A673 (cell line): ENCODE data around the gene OPTC. TPM values are rescaled to one million over a fixed set of nuclear protein-coding genes. Genes with fewer than 3 reads are reported as not detected.

ENCODE experiments used
- BruUV-seq: library from RNA; stranded (reverse); fragments of 400-500 nt; replicated peaks from 2 replicates; lab custom pipeline; 2021; lab: Mats Ljungman, UMichigan
- CTCF ChIA-PET: fragments of 300-600 bp; sonication (Branson Sonifier 250); formaldehyde crosslinking; loops from one replicate; lab custom pipeline; 2022; ENCODE audit warnings: antibody characterized with exemption; lab: Charles Lee
- POLR2A ChIA-PET: fragments of 300-600 bp; sonication (Branson Sonifier 250); formaldehyde crosslinking; loops from one replicate; lab custom pipeline; 2022; ENCODE audit warnings: antibody characterized with exemption; ENCODE audit not compliant: low non-redundant PET; lab: Charles Lee
- DNase-seq: peaks from one replicate; pipeline ENCODE4 v3.0.0-alpha.2; 2015; ENCODE audit warnings: low spot score
- H3K27ac ChIP-seq: fragments of 200-600 bp; sonication (generic); 2 replicates; pipeline ENCODE4 v1.5.1; 2016; ENCODE audit warnings: mixed run types, low read depth, mild to moderate bottlenecking, mixed read lengths, antibody characterized with exemption, low read length; ENCODE audit not compliant: poor library complexity, severe bottlenecking
- H3K27me3 ChIP-seq: fragments of 200-600 bp; sonication (generic); replicated peaks from 2 replicates; pipeline ENCODE4 v1.6.1; 2017; ENCODE audit warnings: mixed run types, low read depth, mild to moderate bottlenecking, mixed read lengths, antibody characterized with exemption, low read length; ENCODE audit not compliant: insufficient read depth, poor library complexity
- H3K36me3 ChIP-seq: fragments of 200-600 bp; sonication (generic); 2 replicates; pipeline ENCODE4 v1.6.1; 2016; ENCODE audit warnings: mixed run types, mild to moderate bottlenecking, mixed read lengths, antibody characterized with exemption, low read length; ENCODE audit not compliant: insufficient read depth, poor library complexity, severe bottlenecking
- H3K4me1 ChIP-seq: fragments of 200-600 bp; sonication (generic); 2 replicates; pipeline ENCODE4 v1.6.1; 2017; ENCODE audit warnings: mixed run types, mild to moderate bottlenecking, mixed read lengths, antibody characterized with exemption, low read length; ENCODE audit not compliant: insufficient read depth, poor library complexity, severe bottlenecking
- H3K4me3 ChIP-seq: fragments of 200-600 bp; sonication (generic); 2 replicates; pipeline ENCODE4 v1.5.1; 2016; ENCODE audit warnings: low read depth, mixed run types, mild to moderate bottlenecking, mixed read lengths, low read length; ENCODE audit not compliant: poor library complexity, severe bottlenecking
- H3K9me3 ChIP-seq: fragments of 200-600 bp; sonication (generic); 2 replicates; pipeline ENCODE4 v1.6.1; 2016; ENCODE audit warnings: mixed run types, low read depth, mild to moderate bottlenecking, mixed read lengths, antibody characterized with exemption, low read length; ENCODE audit not compliant: poor library complexity, severe bottlenecking
- EZH2 ChIP-seq: fragments of 200-600 bp; sonication (generic); IDR thresholded peaks from 2 replicates; pipeline ENCODE4 v1.6.1; 2017; ENCODE audit warnings: borderline replicate concordance, low read depth, mild to moderate bottlenecking, mixed read lengths, antibody characterized with exemption, low read length; ENCODE audit not compliant: poor library complexity, severe bottlenecking
- intact Hi-C: fragments of 100-400 bp; cut with micrococcal nuclease; formaldehyde crosslinking; loops from one replicate; pipeline ENCODE4 v1.10.0; 2022; ENCODE audit not compliant: unreplicated experiment
- total RNA-seq: library from RNA; stranded (reverse); gene quantifications from 2 replicates; pipeline ENCODE4 v1.2.3, GENCODE V29; 2021
- TF ChIP-seq, protein P1 (sequence below): fragments of 300-800, 200-600 bp; sonication (generic); conservative IDR thresholded peaks from 2 replicates; pipeline ENCODE4 v1.5.1; 2017; ENCODE audit warnings: low read depth, mild to moderate bottlenecking, antibody characterized with exemption, low read length, moderate library complexity, mixed read lengths

Gene OPTC
- total RNA-seq, 1 experiment from 2014 or later: not detected

DNA sequence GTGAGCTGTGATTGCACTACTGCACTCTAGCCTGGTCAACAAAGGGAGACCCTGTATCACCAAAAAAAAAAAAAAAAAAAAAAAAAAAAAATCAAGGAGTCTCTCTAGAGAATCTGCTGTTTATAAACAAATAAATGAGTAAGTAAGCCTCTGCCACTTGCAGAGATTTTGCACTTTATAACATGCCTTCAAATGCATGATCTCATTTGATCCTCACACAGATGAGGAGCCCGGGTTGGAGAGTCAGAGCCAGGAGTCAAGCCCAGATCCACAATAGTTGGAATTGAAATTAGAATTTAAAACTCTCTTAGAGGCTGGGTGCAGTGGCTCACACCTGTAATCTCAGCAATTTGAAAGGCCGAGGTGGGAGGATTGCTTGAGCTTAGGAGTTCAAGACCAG, 14.3 kb upstream of the OPTC start:
- POLR2A ChIA-PET: interaction anchor here (0.6 kb wide), 1 partner anchor 185 kb away, joined by 10 read pairs; no protein-coding TSS in a partner anchor
- Histone ChIP-seq H3K36me3 (no peaks in the 10 kb centered on the region), H3K4me1 (no peaks in the 10 kb centered on the region), H3K4me3 (no peak overlapping the region), H3K9me3 (no peaks in the 10 kb centered on the region), H3K27me3 (no peaks in the 10 kb centered on the region), H3K27ac (no peak overlapping the region)
- CTCF ChIA-PET: no interaction called here
- no peak for DNase-seq
- BruUV-seq: no TSS peak
- intact Hi-C loops: no loop called here
- TF ChIP-seq, protein P1, sequence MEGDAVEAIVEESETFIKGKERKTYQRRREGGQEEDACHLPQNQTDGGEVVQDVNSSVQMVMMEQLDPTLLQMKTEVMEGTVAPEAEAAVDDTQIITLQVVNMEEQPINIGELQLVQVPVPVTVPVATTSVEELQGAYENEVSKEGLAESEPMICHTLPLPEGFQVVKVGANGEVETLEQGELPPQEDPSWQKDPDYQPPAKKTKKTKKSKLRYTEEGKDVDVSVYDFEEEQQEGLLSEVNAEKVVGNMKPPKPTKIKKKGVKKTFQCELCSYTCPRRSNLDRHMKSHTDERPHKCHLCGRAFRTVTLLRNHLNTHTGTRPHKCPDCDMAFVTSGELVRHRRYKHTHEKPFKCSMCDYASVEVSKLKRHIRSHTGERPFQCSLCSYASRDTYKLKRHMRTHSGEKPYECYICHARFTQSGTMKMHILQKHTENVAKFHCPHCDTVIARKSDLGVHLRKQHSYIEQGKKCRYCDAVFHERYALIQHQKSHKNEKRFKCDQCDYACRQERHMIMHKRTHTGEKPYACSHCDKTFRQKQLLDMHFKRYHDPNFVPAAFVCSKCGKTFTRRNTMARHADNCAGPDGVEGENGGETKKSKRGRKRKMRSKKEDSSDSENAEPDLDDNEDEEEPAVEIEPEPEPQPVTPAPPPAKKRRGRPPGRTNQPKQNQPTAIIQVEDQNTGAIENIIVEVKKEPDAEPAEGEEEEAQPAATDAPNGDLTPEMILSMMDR: no peak
- no peak for TF ChIP-seq EZH2

DNA sequence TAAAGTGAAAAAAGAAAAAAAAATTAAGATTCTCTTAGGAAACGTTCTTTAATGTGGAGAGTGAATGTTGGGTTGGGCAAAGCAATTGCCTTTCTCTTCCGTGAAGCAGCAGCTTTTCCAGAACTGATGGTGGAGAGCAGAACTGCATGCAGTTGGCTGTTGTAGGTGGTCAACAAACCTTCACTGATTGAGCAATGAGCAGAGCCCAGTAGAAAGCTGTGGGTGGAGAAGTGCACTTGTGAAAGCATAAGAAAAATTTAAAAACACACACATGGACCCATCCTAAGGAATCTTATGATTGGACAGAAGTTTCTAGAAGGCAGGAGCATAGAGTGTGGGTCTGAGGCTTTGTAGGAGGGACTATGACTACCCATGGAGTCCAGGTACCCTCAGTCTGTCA, 13.9 kb upstream of the OPTC start:
- no peaks in the 10 kb centered on the region for H3K9me3 ChIP-seq
- H3K36me3 ChIP-seq: no peaks in the 10 kb centered on the region
- DNase-seq: no peak
- no TSS peak for BruUV-seq
- POLR2A ChIA-PET: no interaction called here
- TF ChIP-seq, protein P1: no peak
- TF ChIP-seq EZH2: no peak
- intact Hi-C loops: no loop called here
- no peak overlapping the region for H3K4me3 ChIP-seq
- CTCF ChIA-PET: no interaction called here
- no peak overlapping the region for H3K27ac ChIP-seq
- H3K4me1 ChIP-seq: no peaks in the 10 kb centered on the region
- H3K27me3 ChIP-seq: no peaks in the 10 kb centered on the region

GRCh38 chr1:203480525-203481084, 13.3 kb upstream of the OPTC start:
- intact Hi-C loops: no loop called here
- no peaks in the 10 kb centered on the region for H3K36me3 ChIP-seq
- DNase-seq: no peak
- CTCF ChIA-PET: no interaction called here
- H3K9me3 ChIP-seq: no peaks in the 10 kb centered on the region
- H3K27ac ChIP-seq: no peak overlapping the region
- TF ChIP-seq EZH2: no peak
- TF ChIP-seq, protein P1: no peak
- POLR2A ChIA-PET: no interaction called here
- H3K4me3 ChIP-seq: no peak overlapping the region
- no peaks in the 10 kb centered on the region for H3K27me3 ChIP-seq
- no TSS peak for BruUV-seq
- no peaks in the 10 kb centered on the region for H3K4me1 ChIP-seq
